Smooth muscle cell (in vitro differentiated cells): ENCODE results near the gene C1QTNF5. TPM values are rescaled to one million over a fixed set of nuclear protein-coding genes. Genes with fewer than 3 reads are reported as not detected.

Experiments used
- DNase-seq: peaks from one replicate; lab custom pipeline; 2025; ENCODE audit not compliant: unreplicated experiment; lab: John Stamatoyannopoulos, UW
- H2AFZ ChIP-seq: fragments of 200-600 bp; sonication (generic); 2 replicates; pipeline ENCODE4 v1.6.0; 2016; ENCODE audit warnings: antibody characterized with exemption, low read depth, mild to moderate bottlenecking
- H3F3A ChIP-seq: fragments of 200-600 bp; sonication (generic); 2 replicates; pipeline ENCODE4 v1.6.0; 2017; ENCODE audit warnings: antibody characterized with exemption, low read depth
- H3K27ac ChIP-seq: fragments of 200-600 bp; sonication (generic); 2 replicates; pipeline ENCODE4 v1.5.1; 2016; ENCODE audit warnings: low read depth, mild to moderate bottlenecking
- H3K27me3 ChIP-seq: fragments of 200-600 bp; sonication (generic); 2 replicates; pipeline ENCODE4 v1.6.1; 2016; ENCODE audit warnings: low read depth, mild to moderate bottlenecking
- H3K36me3 ChIP-seq: fragments of 200-600 bp; sonication (generic); 2 replicates; pipeline ENCODE4 v1.5.1; 2016; ENCODE audit warnings: low read depth
- H3K4me1 ChIP-seq: fragments of 200-600 bp; sonication (generic); 2 replicates; pipeline ENCODE4 v1.5.1; 2016; ENCODE audit warnings: low read depth
- H3K4me2 ChIP-seq: fragments of 200-600 bp; sonication (generic); 2 replicates; pipeline ENCODE4 v1.6.0; 2016; ENCODE audit warnings: mild to moderate bottlenecking
- H3K4me3 ChIP-seq: fragments of 200-600 bp; sonication (generic); 2 replicates; pipeline ENCODE4 v1.5.1; 2016; ENCODE audit warnings: mild to moderate bottlenecking
- H3K79me2 ChIP-seq: fragments of 200-600 bp; sonication (generic); 2 replicates; pipeline ENCODE4 v1.6.0; 2016; ENCODE audit warnings: low read depth, mild to moderate bottlenecking
- H3K9ac ChIP-seq: fragments of 200-600 bp; sonication (generic); 2 replicates; pipeline ENCODE4 v1.6.0; 2016; ENCODE audit warnings: low read depth
- H3K9me3 ChIP-seq: fragments of 200-600 bp; sonication (generic); replicated peaks from 2 replicates; pipeline ENCODE4 v1.5.1; 2016; ENCODE audit warnings: low read depth
- H4K20me1 ChIP-seq: fragments of 200-600 bp; sonication (generic); 2 replicates; pipeline ENCODE4 v1.6.0; 2016; ENCODE audit warnings: low read depth
- WGBS: methylation state at CpG from one replicate; pipeline ENCODE4 v1.1.7; 2016; ENCODE audit warnings: low lambda C conversion rate; 5-methylcytosine and 5-hydroxymethylcytosine counted together
- polyA plus RNA-seq: library from polyadenylated mRNA; unstranded; fragments of >200 nt; fragmentation: Nextera tagmentation; extraction: Ambion mirVana; gene quantifications from 2 replicates; pipeline ENCODE4 v1.2.1, GENCODE V29; 2016
- total RNA-seq: library from RNA; depleted of rRNA; stranded (reverse); fragments of >200 nt; gene quantifications from 2 replicates; pipeline ENCODE4 v1.2.3, GENCODE V29; 2014
- TF ChIP-seq, protein P1 (sequence below): fragments of 200-600 bp; sonication (generic); IDR thresholded peaks from 2 replicates; pipeline ENCODE4 v1.5.1; 2017; ENCODE audit warnings: borderline replicate concordance, mild to moderate bottlenecking, antibody characterized with exemption; ENCODE audit not compliant: insufficient read depth, poor library complexity, severe bottlenecking

Gene C1QTNF5
- total and polyA plus RNA-seq, 2 experiments from 2014 or later = 7.0 to 7.2 TPM

DNA sequence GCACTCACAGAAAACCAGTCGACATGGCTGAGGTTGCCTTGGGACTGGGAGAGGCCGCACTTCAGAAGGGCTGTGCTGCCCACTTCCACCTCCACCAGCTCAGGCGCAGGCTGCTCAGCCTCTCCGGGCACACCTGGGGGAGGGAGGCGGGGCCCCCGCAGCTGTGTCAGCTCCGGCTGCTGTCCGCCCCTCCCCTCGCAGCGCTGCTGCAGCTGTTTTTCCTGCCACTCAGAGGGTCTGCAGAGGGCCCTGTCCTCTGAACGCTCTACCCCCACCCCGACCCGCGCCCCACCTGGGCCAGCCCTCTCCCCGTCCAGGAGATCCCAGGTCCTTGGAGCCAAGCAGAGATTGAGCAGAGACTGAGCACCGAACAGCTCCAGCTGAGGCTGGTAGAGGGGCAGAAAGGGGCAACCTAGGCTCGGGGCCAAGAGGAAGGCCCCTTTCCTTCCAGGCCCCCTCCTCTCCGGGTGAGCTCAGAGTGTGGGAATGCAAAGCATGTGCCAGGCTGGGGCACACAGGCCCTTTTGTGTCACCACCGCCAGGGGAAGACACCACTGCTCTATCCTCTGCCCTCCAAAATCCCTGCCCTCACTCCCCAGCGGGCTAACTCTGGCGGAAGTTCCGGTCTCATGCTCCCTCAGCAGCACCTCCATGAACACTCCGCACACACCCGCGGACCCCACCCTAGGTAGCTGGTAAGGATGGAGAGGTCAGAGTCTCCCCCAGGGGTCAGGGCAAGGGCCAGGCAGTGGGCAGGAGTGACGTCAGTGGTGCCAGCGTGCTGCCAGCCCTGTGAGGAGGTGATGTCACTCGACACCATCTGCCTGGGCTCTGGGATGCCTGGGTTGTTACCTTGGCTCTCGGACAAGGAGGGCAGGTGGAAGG is 25.3 kb downstream of the C1QTNF5 start:
- no peak for DNase-seq
- H3K79me2 ChIP-seq = no peaks in the 10 kb centered on the region

DNA sequence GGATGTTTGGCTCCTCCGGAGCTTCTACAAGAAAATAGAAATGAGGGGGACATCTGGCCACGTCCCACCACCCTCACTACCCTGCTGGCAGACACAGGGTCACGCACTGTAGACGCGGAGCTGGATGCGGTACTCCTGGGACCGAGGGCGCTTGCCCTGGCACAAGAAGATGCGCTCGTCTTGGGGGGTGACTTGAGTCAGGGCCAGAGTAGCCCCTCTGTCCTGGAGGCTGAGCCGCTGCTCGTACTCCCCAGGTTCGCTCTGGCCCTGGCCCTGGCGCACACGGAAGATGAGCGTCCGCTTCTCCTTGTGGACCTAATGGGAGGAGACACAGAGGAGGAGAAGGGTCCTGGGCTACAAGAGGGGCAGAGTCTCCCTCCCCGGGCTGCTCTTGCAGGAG is 26.0 kb downstream of the C1QTNF5 start:
- peak overlapping the region; percentile 100 for H3K4me2 ChIP-seq
- no peak overlapping the region for H2AFZ ChIP-seq
- WGBS = 94% methylated on average over 18 of the region's 18 CpGs
- no peaks in the 10 kb centered on the region for H4K20me1 ChIP-seq
- peak overlapping the region; percentile 73 for H3K4me3 ChIP-seq
- H3K9ac ChIP-seq = no peak overlapping the region
- H3K9me3 ChIP-seq = no peaks in the 10 kb centered on the region
- no peak overlapping the region for H3K27ac ChIP-seq
- no peaks in the 10 kb centered on the region for H3K27me3 ChIP-seq
- TF ChIP-seq, protein P1, sequence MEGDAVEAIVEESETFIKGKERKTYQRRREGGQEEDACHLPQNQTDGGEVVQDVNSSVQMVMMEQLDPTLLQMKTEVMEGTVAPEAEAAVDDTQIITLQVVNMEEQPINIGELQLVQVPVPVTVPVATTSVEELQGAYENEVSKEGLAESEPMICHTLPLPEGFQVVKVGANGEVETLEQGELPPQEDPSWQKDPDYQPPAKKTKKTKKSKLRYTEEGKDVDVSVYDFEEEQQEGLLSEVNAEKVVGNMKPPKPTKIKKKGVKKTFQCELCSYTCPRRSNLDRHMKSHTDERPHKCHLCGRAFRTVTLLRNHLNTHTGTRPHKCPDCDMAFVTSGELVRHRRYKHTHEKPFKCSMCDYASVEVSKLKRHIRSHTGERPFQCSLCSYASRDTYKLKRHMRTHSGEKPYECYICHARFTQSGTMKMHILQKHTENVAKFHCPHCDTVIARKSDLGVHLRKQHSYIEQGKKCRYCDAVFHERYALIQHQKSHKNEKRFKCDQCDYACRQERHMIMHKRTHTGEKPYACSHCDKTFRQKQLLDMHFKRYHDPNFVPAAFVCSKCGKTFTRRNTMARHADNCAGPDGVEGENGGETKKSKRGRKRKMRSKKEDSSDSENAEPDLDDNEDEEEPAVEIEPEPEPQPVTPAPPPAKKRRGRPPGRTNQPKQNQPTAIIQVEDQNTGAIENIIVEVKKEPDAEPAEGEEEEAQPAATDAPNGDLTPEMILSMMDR = no peak
- H3K36me3 ChIP-seq = no peaks in the 10 kb centered on the region
- no peaks in the 10 kb centered on the region for H3K79me2 ChIP-seq
- H3F3A ChIP-seq = peaks cover 20% of the 10 kb centered on the region
- no peak for DNase-seq
- peaks cover 44% of the 10 kb centered on the region for H3K4me1 ChIP-seq

More for the DNA sequence above, 25.3 kb downstream of the C1QTNF5 start:
- H4K20me1 ChIP-seq = no peaks in the 10 kb centered on the region
- peaks cover 50% of the 10 kb centered on the region for H3K4me1 ChIP-seq
- H3K27me3 ChIP-seq = no peaks in the 10 kb centered on the region
- no peaks in the 10 kb centered on the region for H3K9me3 ChIP-seq
- H3K9ac ChIP-seq = peak overlapping the region; percentile 43
- no peak overlapping the region for H3K27ac ChIP-seq
- H3K4me3 ChIP-seq = peak overlapping the region; percentile 73
- H3K36me3 ChIP-seq = no peaks in the 10 kb centered on the region
- peak overlapping the region; percentile 100 for H3K4me2 ChIP-seq
- TF ChIP-seq, protein P1 = peak; percentile 14
- peaks cover 27% of the 10 kb centered on the region for H3F3A ChIP-seq
- peak overlapping the region; percentile 77 for H2AFZ ChIP-seq
- WGBS = 16% methylated on average over 26 of the region's 29 CpGs

DNA sequence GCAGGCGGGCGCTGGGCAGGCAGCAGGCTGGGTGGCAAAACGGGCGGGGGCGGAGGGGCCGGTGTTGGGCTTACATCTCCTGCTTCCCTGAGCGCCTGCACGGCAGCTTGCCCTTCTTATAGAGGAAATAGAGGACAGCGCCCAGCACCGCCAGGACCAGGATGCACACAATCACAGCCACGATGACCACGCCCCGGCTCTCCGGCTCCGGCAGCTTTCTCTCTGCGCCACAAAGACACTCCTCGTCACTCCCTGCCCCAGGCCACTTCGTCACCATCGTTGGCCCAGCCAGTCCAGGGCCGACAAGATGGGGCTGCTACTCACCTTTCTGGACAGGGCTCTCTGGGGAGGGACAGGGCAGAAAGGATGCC is 30.0 kb downstream of the C1QTNF5 start:
- Histone ChIP-seq H4K20me1 (no peaks in the 10 kb centered on the region), H3K9ac (no peak overlapping the region), H3K4me2 (no peak overlapping the region), H3K27me3 (no peaks in the 10 kb centered on the region), H3K27ac (no peak overlapping the region), H3K79me2 (no peaks in the 10 kb centered on the region), H3K9me3 (no peaks in the 10 kb centered on the region), H3K4me1 (peaks cover 21% of the 10 kb centered on the region), H3F3A (no peaks in the 10 kb centered on the region), H3K4me3 (no peak overlapping the region), H2AFZ (no peak overlapping the region), H3K36me3 (no peaks in the 10 kb centered on the region)
- TF ChIP-seq, protein P1 = no peak
- DNase-seq = no peak
- WGBS = 95% methylated on average over 20 of the region's 20 CpGs
